ENCODE data around the gene CCDC177.

- TF ChIP-seq EZH2 (IDR thresholded peaks at IDR 0.05) (no peak), POLR2AphosphoS5 (IDR thresholded peaks at IDR 0.05; ENCODE audit: borderline replicate concordance, low read depth, low read length) (no peak), FOXP2 (optimal IDR thresholded peaks at IDR 0.05; ENCODE audit: control extremely low read depth, extremely low read length, insufficient read depth) (no peak)
These were observed 3.8 kb downstream of the CCDC177 start for GRCh38 chr14:69570836-69571330.
